ENCODE data around the gene EYA4. TPM values are rescaled to one million over a fixed set of nuclear protein-coding genes. Genes with fewer than 3 reads are reported as not detected.

The EYA4 gene
- total and polyA plus RNA-seq, 5 donors from 2014 or later, result not detected

DNA sequence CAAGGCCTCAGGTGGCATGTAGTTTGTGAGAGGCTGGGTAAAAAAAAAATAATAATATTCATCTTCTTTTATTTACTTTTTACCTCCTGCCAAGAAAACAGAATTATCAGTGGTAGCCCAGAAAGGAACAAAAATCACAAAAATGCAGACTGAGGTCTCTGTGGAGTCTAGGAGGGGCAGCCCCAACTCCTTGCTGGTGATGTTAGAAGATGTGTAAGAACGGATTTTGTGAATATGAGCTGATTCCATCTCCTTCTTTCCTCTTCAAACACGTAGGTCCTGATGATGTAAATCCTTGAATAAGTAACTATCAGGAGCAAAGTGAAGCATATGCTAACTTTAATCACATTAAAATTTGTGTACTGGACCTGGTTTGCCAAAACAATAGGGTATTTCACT is 226.8 kb downstream of the EYA4 start:
- ATAC-seq (ENCODE audit: low read depth in 2 of 2) (no peak), DNase-seq (no peak)
- Mint-ChIP-seq H3K27me3 (peaks cover 4% of the 10 kb centered on the region), H3K9me3 (peaks cover 0 to 5% (median 2%) of the 10 kb centered on the region in 7 donors), H3K4me1 (no peaks in the 10 kb centered on the region), H3K27ac (no peak overlapping the region), H3K36me3 (no peaks in the 10 kb centered on the region), H3K4me3 (peak overlapping the region in 1 of 4 donors; percentile 39)
- H3K9me3 ChIP-seq (ENCODE audit: control insufficient read depth in 2 of 2, low read length in 2 of 2), result no peaks in the 10 kb centered on the region
- no peak overlapping the region for H3K27ac ChIP-seq (ENCODE audit: insufficient read depth, low read length, poor library complexity, severe bottlenecking)
- H3K27me3 ChIP-seq (ENCODE audit: control insufficient read depth, insufficient read depth, low read length), result no peaks in the 10 kb centered on the region
- H3K4me1 ChIP-seq (ENCODE audit: control insufficient read depth, insufficient read depth, low read length, poor library complexity, severe bottlenecking), result no peaks in the 10 kb centered on the region
- H3K36me3 ChIP-seq (ENCODE audit: control insufficient read depth, insufficient read depth, low read length), result no peaks in the 10 kb centered on the region
- no peak overlapping the region for H3K4me3 ChIP-seq (ENCODE audit: low read depth, low read length)

DNA sequence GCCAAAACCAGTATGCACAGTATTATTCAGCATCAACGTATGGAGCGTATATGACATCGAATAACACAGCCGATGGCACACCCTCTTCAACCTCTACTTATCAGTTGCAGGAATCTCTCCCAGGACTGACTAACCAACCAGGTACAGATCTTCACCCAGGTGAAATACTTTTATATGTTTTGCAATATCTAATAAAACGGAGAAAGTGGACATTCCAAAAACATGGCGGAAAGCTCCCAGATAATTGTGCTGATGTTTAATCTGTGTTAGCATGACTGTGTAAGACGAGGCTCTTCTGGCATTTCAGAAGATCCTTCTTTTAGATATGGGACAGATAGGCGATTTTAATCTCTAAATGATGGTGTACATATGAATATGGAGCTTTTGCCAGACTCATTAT is 227.4 kb downstream of the EYA4 start:
- no peak overlapping the region for H3K27ac ChIP-seq (ENCODE audit: insufficient read depth, low read length, poor library complexity, severe bottlenecking)
- no peaks in the 10 kb centered on the region for H3K4me1 ChIP-seq (ENCODE audit: control insufficient read depth, insufficient read depth, low read length, poor library complexity, severe bottlenecking)
- peaks cover 3% of the 10 kb centered on the region for H3K27me3 Mint-ChIP-seq
- no peaks in the 10 kb centered on the region for H3K4me1 Mint-ChIP-seq
- H3K36me3 Mint-ChIP-seq, result no peaks in the 10 kb centered on the region
- no peak overlapping the region for H3K4me3 ChIP-seq (ENCODE audit: low read depth, low read length)
- no peak overlapping the region for H3K4me3 Mint-ChIP-seq
- H3K27ac Mint-ChIP-seq, result no peak overlapping the region
- peaks cover 0 to 8% (median 2%) of the 10 kb centered on the region in 7 donors for H3K9me3 Mint-ChIP-seq
- no peaks in the 10 kb centered on the region for H3K9me3 ChIP-seq (ENCODE audit: control insufficient read depth in 2 of 2, low read length in 2 of 2)
- no peaks in the 10 kb centered on the region for H3K27me3 ChIP-seq (ENCODE audit: control insufficient read depth, insufficient read depth, low read length)
- DNase-seq (no peak), ATAC-seq (ENCODE audit: low read depth in 2 of 2) (no peak)
- H3K36me3 ChIP-seq (ENCODE audit: control insufficient read depth, insufficient read depth, low read length), result no peaks in the 10 kb centered on the region

DNA sequence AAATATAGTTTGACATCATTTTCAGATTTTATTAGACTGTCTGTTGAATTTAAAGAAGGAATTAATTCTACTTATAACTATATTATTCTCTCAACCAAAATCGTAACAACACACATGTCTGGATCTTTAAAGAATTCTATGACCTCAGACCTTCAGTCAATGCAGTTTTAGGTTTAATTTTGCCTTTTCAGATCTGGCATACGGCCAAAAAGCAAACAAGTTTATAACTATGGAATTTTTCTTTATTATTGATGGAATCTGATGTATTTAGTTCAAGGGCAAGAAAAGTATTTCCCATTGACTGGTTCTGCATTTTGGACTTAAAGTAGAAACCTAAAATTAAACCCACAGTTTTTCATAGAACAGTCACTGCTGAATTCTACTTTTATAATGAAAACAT is 233.4 kb downstream of the EYA4 start:
- Mint-ChIP-seq H3K27me3 (no peaks in the 10 kb centered on the region), H3K36me3 (no peaks in the 10 kb centered on the region), H3K9me3 (peaks cover 0 to 5% (median 1%) of the 10 kb centered on the region in 7 donors), H3K27ac (no peak overlapping the region), H3K4me1 (no peaks in the 10 kb centered on the region), H3K4me3 (no peak overlapping the region)
- Histone ChIP-seq H3K4me3 (ENCODE audit: low read depth, low read length) (no peak overlapping the region), H3K27ac (ENCODE audit: insufficient read depth, low read length, poor library complexity, severe bottlenecking) (no peak overlapping the region), H3K36me3 (ENCODE audit: control insufficient read depth, insufficient read depth, low read length) (no peaks in the 10 kb centered on the region), H3K4me1 (ENCODE audit: control insufficient read depth, insufficient read depth, low read length, poor library complexity, severe bottlenecking) (no peaks in the 10 kb centered on the region), H3K27me3 (ENCODE audit: control insufficient read depth, insufficient read depth, low read length) (no peaks in the 10 kb centered on the region), H3K9me3 (ENCODE audit: control insufficient read depth in 2 of 2, low read length in 2 of 2) (no peaks in the 10 kb centered on the region)
- no peak for ATAC-seq (ENCODE audit: low read depth in 2 of 2)
- DNase-seq, result no peak

DNA sequence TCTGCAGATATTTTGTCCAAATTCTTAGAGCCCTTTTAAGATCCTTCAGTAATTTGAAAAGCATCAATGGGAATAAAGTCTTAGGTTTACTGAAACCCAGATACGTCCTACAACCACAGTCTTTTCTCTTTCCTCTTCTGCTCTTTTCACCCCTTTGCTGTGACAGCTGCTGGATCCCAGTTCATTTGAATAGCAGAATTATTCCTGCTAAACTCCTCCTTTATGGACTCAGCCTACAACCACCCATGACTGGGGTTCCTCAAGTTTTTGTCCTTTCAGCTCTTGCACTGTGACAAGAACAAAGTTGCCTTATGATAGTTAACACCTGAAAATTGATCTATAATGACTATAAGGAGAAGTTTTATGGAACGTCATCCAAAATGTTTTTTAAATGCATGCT is 237.5 kb downstream of the EYA4 start:
- H3K27ac Mint-ChIP-seq, result no peak overlapping the region
- H3K4me1 Mint-ChIP-seq, result no peaks in the 10 kb centered on the region
- H3K4me3 ChIP-seq (ENCODE audit: low read depth, low read length), result no peak overlapping the region
- H3K27ac ChIP-seq (ENCODE audit: insufficient read depth, low read length, poor library complexity, severe bottlenecking), result no peak overlapping the region
- no peaks in the 10 kb centered on the region for H3K4me1 ChIP-seq (ENCODE audit: control insufficient read depth, insufficient read depth, low read length, poor library complexity, severe bottlenecking)
- no peaks in the 10 kb centered on the region for H3K36me3 ChIP-seq (ENCODE audit: control insufficient read depth, insufficient read depth, low read length)
- ATAC-seq (ENCODE audit: low read depth in 2 of 2) (no peak), DNase-seq (no peak)
- H3K36me3 Mint-ChIP-seq, result no peaks in the 10 kb centered on the region
- H3K9me3 ChIP-seq (ENCODE audit: control insufficient read depth in 2 of 2, low read length in 2 of 2), result no peaks in the 10 kb centered on the region
- peaks cover 0 to 4% (median 0%) of the 10 kb centered on the region in 7 donors for H3K9me3 Mint-ChIP-seq
- H3K27me3 ChIP-seq (ENCODE audit: control insufficient read depth, insufficient read depth, low read length), result no peaks in the 10 kb centered on the region
- no peaks in the 10 kb centered on the region for H3K27me3 Mint-ChIP-seq
- H3K4me3 Mint-ChIP-seq, result no peak overlapping the region

DNA sequence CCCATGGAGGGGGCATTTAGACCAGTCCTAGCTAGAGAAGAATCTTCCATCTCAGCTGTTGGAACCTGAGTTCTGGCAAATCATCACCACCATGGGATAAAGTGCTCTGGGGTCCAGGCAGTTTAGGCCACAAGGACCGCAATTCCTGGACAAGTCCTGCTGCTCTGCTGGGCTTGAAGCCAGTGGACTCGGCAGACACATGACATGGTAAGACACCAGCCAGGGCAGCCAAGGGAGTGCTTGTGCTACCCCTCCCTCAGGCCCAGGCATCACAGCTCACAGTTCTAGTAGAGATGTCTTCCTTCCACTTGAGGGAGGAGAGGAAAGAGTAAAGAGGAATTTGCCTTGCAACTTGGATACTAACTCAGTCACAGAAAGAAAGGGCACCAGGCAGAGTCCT is 246.0 kb downstream of the EYA4 start:
- Histone ChIP-seq H3K9me3 (ENCODE audit: control insufficient read depth in 2 of 2, low read length in 2 of 2) (no peaks in the 10 kb centered on the region), H3K4me3 (ENCODE audit: low read depth, low read length) (no peak overlapping the region), H3K4me1 (ENCODE audit: control insufficient read depth, insufficient read depth, low read length, poor library complexity, severe bottlenecking) (no peaks in the 10 kb centered on the region), H3K36me3 (ENCODE audit: control insufficient read depth, insufficient read depth, low read length) (no peaks in the 10 kb centered on the region), H3K27ac (ENCODE audit: insufficient read depth, low read length, poor library complexity, severe bottlenecking) (no peak overlapping the region), H3K27me3 (ENCODE audit: control insufficient read depth, insufficient read depth, low read length) (no peaks in the 10 kb centered on the region)
- Mint-ChIP-seq H3K4me1 (no peaks in the 10 kb centered on the region), H3K36me3 (no peaks in the 10 kb centered on the region), H3K27ac (no peak overlapping the region), H3K4me3 (no peak overlapping the region), H3K9me3 (peaks cover 0 to 9% (median 3%) of the 10 kb centered on the region in 7 donors), H3K27me3 (no peaks in the 10 kb centered on the region)
- ATAC-seq (ENCODE audit: low read depth in 2 of 2) (no peak), DNase-seq (no peak)

DNA sequence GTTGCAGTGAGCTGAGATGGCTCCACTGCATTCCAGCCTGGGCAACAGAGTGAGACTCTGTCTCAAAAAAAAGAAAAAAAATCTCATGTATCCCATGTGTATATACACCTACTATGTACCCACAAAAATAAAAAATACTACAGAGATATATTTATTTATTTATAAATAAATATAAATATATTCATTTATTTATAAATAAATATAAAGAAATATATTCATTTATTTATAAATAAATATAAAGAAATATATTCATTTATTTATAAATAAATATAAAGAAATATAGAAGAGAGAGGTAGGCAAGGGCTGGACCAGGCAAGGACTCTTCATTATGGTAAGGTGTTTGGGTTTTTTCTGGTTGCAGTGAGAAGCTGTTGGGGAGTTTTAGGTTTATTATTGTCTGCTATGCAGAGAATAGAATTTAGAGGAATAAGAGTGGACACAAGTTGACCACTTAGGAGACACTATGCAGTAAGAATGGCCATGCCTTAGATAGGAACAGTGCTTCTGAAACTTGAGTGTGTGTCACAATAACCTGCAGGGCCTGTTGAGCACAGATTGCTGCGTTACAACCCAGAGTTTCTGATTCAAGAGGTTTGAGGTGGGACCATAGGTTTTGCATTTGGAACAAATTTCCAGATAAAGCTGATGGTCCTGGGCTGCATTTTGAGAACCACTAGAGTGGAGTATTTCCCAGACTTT is 254.2 kb downstream of the EYA4 start:
- H3K9me3 ChIP-seq (ENCODE audit: control insufficient read depth in 2 of 2, low read length in 2 of 2), result no peaks in the 10 kb centered on the region
- no peak overlapping the region for H3K27ac Mint-ChIP-seq
- H3K36me3 ChIP-seq (ENCODE audit: control insufficient read depth, insufficient read depth, low read length), result no peaks in the 10 kb centered on the region
- H3K4me1 Mint-ChIP-seq, result no peaks in the 10 kb centered on the region
- H3K27me3 ChIP-seq (ENCODE audit: control insufficient read depth, insufficient read depth, low read length), result no peaks in the 10 kb centered on the region
- no peak overlapping the region for H3K27ac ChIP-seq (ENCODE audit: insufficient read depth, low read length, poor library complexity, severe bottlenecking)
- H3K27me3 Mint-ChIP-seq, result no peaks in the 10 kb centered on the region
- H3K4me3 Mint-ChIP-seq, result no peak overlapping the region
- no peak for ATAC-seq (ENCODE audit: low read depth in 2 of 2)
- H3K9me3 Mint-ChIP-seq, result peaks cover 0 to 5% (median 1%) of the 10 kb centered on the region in 7 donors
- no peak for DNase-seq
- no peaks in the 10 kb centered on the region for H3K36me3 Mint-ChIP-seq
- H3K4me3 ChIP-seq (ENCODE audit: low read depth, low read length), result no peak overlapping the region
- no peaks in the 10 kb centered on the region for H3K4me1 ChIP-seq (ENCODE audit: control insufficient read depth, insufficient read depth, low read length, poor library complexity, severe bottlenecking)

DNA sequence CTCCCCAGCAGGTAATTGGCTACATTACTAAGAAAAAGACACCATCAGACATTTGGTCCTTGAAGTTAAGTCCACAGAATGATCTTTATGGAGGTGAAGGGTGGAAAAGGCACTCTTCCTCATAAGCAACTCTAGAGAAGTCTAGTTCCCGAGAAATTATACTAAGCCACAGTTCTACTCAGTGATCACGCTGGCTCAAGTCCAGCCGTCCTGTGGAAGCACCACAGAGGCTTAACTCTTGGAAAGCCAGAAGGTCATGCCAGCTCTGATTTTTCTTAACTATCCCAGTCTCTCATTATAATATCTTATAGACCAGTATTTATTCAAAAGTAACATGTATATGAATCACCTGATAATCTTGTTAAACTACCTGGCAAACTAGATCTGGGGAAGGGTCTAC is 258.5 kb downstream of the EYA4 start:
- Histone ChIP-seq H3K4me3 (ENCODE audit: low read depth, low read length) (no peak overlapping the region), H3K36me3 (ENCODE audit: control insufficient read depth, insufficient read depth, low read length) (no peaks in the 10 kb centered on the region), H3K27ac (ENCODE audit: insufficient read depth, low read length, poor library complexity, severe bottlenecking) (no peak overlapping the region), H3K4me1 (ENCODE audit: control insufficient read depth, insufficient read depth, low read length, poor library complexity, severe bottlenecking) (no peaks in the 10 kb centered on the region), H3K9me3 (ENCODE audit: control insufficient read depth in 2 of 2, low read length in 2 of 2) (no peaks in the 10 kb centered on the region), H3K27me3 (ENCODE audit: control insufficient read depth, insufficient read depth, low read length) (no peaks in the 10 kb centered on the region)
- H3K4me1 Mint-ChIP-seq, result no peaks in the 10 kb centered on the region
- H3K4me3 Mint-ChIP-seq, result no peak overlapping the region
- ATAC-seq (ENCODE audit: low read depth in 2 of 2) (no peak), DNase-seq (no peak)
- H3K36me3 Mint-ChIP-seq, result no peaks in the 10 kb centered on the region
- no peak overlapping the region for H3K27ac Mint-ChIP-seq
- peaks cover 0 to 2% (median 0%) of the 10 kb centered on the region in 7 donors for H3K9me3 Mint-ChIP-seq
- peaks cover 4% of the 10 kb centered on the region for H3K27me3 Mint-ChIP-seq

DNA sequence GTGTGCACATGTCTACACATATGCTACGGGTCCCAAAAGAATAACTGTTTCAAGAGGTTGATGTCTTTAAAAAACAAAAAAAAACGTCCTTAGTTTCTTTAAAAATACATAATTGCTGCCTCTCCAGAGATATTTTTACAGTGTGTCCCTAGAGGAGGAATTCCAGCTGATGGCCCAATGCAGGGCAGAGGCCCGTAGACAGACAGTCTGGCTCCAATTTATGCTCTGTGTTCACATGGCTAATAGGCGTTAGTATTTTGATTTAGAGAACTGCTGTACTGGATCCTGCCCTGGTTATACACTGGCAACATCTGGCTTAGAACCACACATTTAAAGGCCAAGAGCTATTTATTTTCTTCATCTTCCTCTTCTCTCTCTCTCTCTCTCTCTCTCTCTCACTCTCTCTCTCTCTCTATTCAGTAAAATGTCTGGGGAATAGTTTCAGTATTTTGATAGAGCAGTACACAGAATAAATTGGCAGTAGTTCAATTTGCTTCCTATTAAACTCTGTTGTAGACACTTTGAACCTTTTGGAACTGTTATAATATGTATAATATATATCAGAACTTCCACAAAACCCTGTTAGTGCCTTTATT is 260.6 kb downstream of the EYA4 start:
- DNase-seq (no peak), ATAC-seq (ENCODE audit: low read depth in 2 of 2) (no peak)
- Histone ChIP-seq H3K27ac (ENCODE audit: insufficient read depth, low read length, poor library complexity, severe bottlenecking) (no peak overlapping the region), H3K4me3 (ENCODE audit: low read depth, low read length) (no peak overlapping the region), H3K36me3 (ENCODE audit: control insufficient read depth, insufficient read depth, low read length) (no peaks in the 10 kb centered on the region), H3K4me1 (ENCODE audit: control insufficient read depth, insufficient read depth, low read length, poor library complexity, severe bottlenecking) (no peaks in the 10 kb centered on the region), H3K9me3 (ENCODE audit: control insufficient read depth in 2 of 2, low read length in 2 of 2) (no peaks in the 10 kb centered on the region), H3K27me3 (ENCODE audit: control insufficient read depth, insufficient read depth, low read length) (no peaks in the 10 kb centered on the region)
- H3K4me1 Mint-ChIP-seq, result no peaks in the 10 kb centered on the region
- H3K27ac Mint-ChIP-seq, result no peak overlapping the region
- H3K4me3 Mint-ChIP-seq, result no peak overlapping the region
- H3K36me3 Mint-ChIP-seq, result no peaks in the 10 kb centered on the region
- H3K27me3 Mint-ChIP-seq, result peaks cover 4% of the 10 kb centered on the region
- H3K9me3 Mint-ChIP-seq, result peaks cover 0 to 5% (median 0%) of the 10 kb centered on the region in 7 donors
